ENCODE data around the gene PYDC1. TPM values are rescaled to one million over a fixed set of nuclear protein-coding genes. Genes with fewer than 3 reads are reported as not detected.

PYDC1 gene
- total and polyA plus RNA-seq, 2 of the 13 experiments (the other 11 are each of a cell fraction or from before 2014, with no cell fraction given), result not detected

- TF ChIP-seq ZNF770 (CRISPR knock-in tag; IDR thresholded peaks at IDR 0.05) (peak; percentile 97), MZF1 (CRISPR knock-in tag; IDR thresholded peaks at IDR 0.05; ENCODE audit: borderline replicate concordance) (no peak), FOSL2 (CRISPR knock-in tag; IDR thresholded peaks at IDR 0.05) (0 out of 2 replicates have a peak, but pooled peaks have one; percentile 25), ZMYM2 (CRISPR knock-in tag; IDR thresholded peaks at IDR 0.05) (no peak), SRSF4 (IDR thresholded peaks at IDR 0.05; ENCODE audit: low read depth, low read length, poor library complexity, severe bottlenecking) (no peak), YY1 (IDR thresholded peaks at IDR 0.05; ENCODE audit: insufficient read depth, insufficient replicate concordance, low read depth, low read length) (no peak), ZNF207 (IDR thresholded peaks at IDR 0.05; ENCODE audit: borderline replicate concordance) (no peak), SRY (CRISPR knock-in tag; IDR thresholded peaks at IDR 0.05) (no peak), SALL2 (CRISPR knock-in tag; IDR thresholded peaks at IDR 0.05) (no peak), ZFP36L2 (CRISPR knock-in tag; IDR thresholded peaks at IDR 0.05) (no peak), TRIM22 (IDR thresholded peaks at IDR 0.05) (no peak), CBX1 (IDR thresholded peaks at IDR 0.05; ENCODE audit: low read depth) (no peak), ATF1 (CRISPR knock-in tag; IDR thresholded peaks at IDR 0.05) (no peak), PLRG1 (conservative IDR thresholded peaks at IDR 0.05) (no peak), FUBP1 (CRISPR knock-in tag; IDR thresholded peaks at IDR 0.05; ENCODE audit: borderline replicate concordance) (no peak), NCOA1 (CRISPR knock-in tag; IDR thresholded peaks at IDR 0.05) (no peak), ZBTB34 (CRISPR knock-in tag; IDR thresholded peaks at IDR 0.05) (no peak), SPEN (CRISPR knock-in tag; IDR thresholded peaks at IDR 0.05; ENCODE audit: low read depth) (no peak), RARG (CRISPR knock-in tag; IDR thresholded peaks at IDR 0.05; ENCODE audit: low read depth) (no peak), KAT2B (IDR thresholded peaks at IDR 0.05; ENCODE audit: borderline replicate concordance, low read depth, low read length) (no peak), SSRP1 (CRISPR knock-in tag; IDR thresholded peaks at IDR 0.05) (no peak), IKZF1 (IDR thresholded peaks at IDR 0.05) (no peak), CEBPB (IDR thresholded peaks at IDR 0.05; ENCODE audit: borderline replicate concordance, low read depth, low read length) (peak; percentile 56; the same call in 1 of the 2 replicates), ZNF264 (CRISPR knock-in tag; IDR thresholded peaks at IDR 0.05) (no peak), ZSCAN22 (CRISPR knock-in tag; IDR thresholded peaks at IDR 0.05) (no peak), ZNF17 (CRISPR knock-in tag; IDR thresholded peaks at IDR 0.05) (no peak), CEBPG (CRISPR knock-in tag; IDR thresholded peaks at IDR 0.05) (peak; percentile 51), ZNF773 (CRISPR knock-in tag; IDR thresholded peaks at IDR 0.05; ENCODE audit: borderline replicate concordance) (no peak), ZNF792 (CRISPR knock-in tag; IDR thresholded peaks at IDR 0.05) (no peak)
These were observed 49.6 kb downstream of the PYDC1 start (continued) for GRCh38 chr16:31167315-31167714.

Measured in HepG2 (cell line).